H9 (cell line): ENCODE measurements around the gene FADS3. TPM values are rescaled to one million over a fixed set of nuclear protein-coding genes. Genes with fewer than 3 reads are reported as not detected.

Source experiments
- DNase-seq: peaks from one replicate; pipeline ENCODE4 v3.0.0-alpha.2; 2017
- H2AFZ ChIP-seq: one replicate; pipeline ENCODE4 v1.6.1; 2013; ENCODE audit warnings: mild to moderate bottlenecking, low read length, control low read depth, moderate library complexity
- H2AK5ac ChIP-seq: 2 replicates; pipeline ENCODE4 v1.6.1; 2013; ENCODE audit warnings: low read length, control low read depth, mixed read lengths; ENCODE audit not compliant: insufficient read length
- H2BK120ac ChIP-seq: one replicate; pipeline ENCODE4 v1.6.1; 2013; ENCODE audit warnings: low read depth, mild to moderate bottlenecking, low read length, control low read depth, inconsistent platforms; ENCODE audit not compliant: poor library complexity, severe bottlenecking
- H2BK12ac ChIP-seq: 2 replicates; pipeline ENCODE4 v1.6.1; 2013; ENCODE audit warnings: low read length, control low read depth, mixed read lengths, low read depth; ENCODE audit not compliant: insufficient read length
- H2BK15ac ChIP-seq: 2 replicates; pipeline ENCODE4 v1.6.1; 2013; ENCODE audit warnings: low read depth, low read length, control low read depth
- H2BK20ac ChIP-seq: one replicate; pipeline ENCODE4 v1.6.1; 2013; ENCODE audit warnings: low read depth, mild to moderate bottlenecking, low read length, control low read depth, inconsistent platforms; ENCODE audit not compliant: poor library complexity, severe bottlenecking
- H2BK5ac ChIP-seq: 2 replicates; pipeline ENCODE4 v1.6.1; 2013; ENCODE audit warnings: low read length, control low read depth, mixed read lengths; ENCODE audit not compliant: insufficient read length
- H3K14ac ChIP-seq: 2 replicates; pipeline ENCODE4 v1.6.1; 2013; ENCODE audit warnings: low read length, control low read depth; ENCODE audit not compliant: insufficient read depth
- H3K18ac ChIP-seq: 2 replicates; pipeline ENCODE4 v1.6.1; 2013; ENCODE audit warnings: low read depth, mild to moderate bottlenecking, mixed read lengths, low read length, control low read depth; ENCODE audit not compliant: insufficient read length
- H3K23ac ChIP-seq: 2 replicates; pipeline ENCODE4 v1.6.1; 2013; ENCODE audit warnings: low read length, control low read depth, mixed read lengths, low read depth; ENCODE audit not compliant: insufficient read length
- H3K23me2 ChIP-seq: 2 replicates; pipeline ENCODE4 v1.6.1; 2013; ENCODE audit warnings: low read depth, mild to moderate bottlenecking, mixed read lengths, low read length, control low read depth; ENCODE audit not compliant: insufficient read length, poor library complexity, severe bottlenecking
- H3K27ac ChIP-seq: 2 replicates; pipeline ENCODE4 v1.5.1; 2013; ENCODE audit warnings: low read length, control low read depth, mixed read lengths, low read depth; ENCODE audit not compliant: insufficient read length
- H3K27me3 ChIP-seq: 2 replicates; pipeline ENCODE4 v1.6.1; 2013; ENCODE audit warnings: low read length, control low read depth, inconsistent platforms; ENCODE audit not compliant: insufficient read depth
- H3K4ac ChIP-seq: 2 replicates; pipeline ENCODE4 v1.6.1; 2013; ENCODE audit warnings: low read depth, mild to moderate bottlenecking, control low read depth, inconsistent platforms, low read length, moderate library complexity
- H3K4me1 ChIP-seq: 2 replicates; pipeline ENCODE4 v1.6.1; 2013; ENCODE audit warnings: low read length, control low read depth, inconsistent platforms; ENCODE audit not compliant: insufficient read depth
- H3K4me2 ChIP-seq: 2 replicates; pipeline ENCODE4 v1.6.1; 2013; ENCODE audit warnings: low read length, control low read depth, mixed read lengths; ENCODE audit not compliant: insufficient read length, insufficient read depth
- H3K56ac ChIP-seq: 2 replicates; pipeline ENCODE4 v1.6.1; 2013; ENCODE audit warnings: low read depth, mild to moderate bottlenecking, mixed read lengths, low read length, control low read depth; ENCODE audit not compliant: insufficient read length
- H3K79me1 ChIP-seq: 2 replicates; pipeline ENCODE4 v1.6.1; 2013; ENCODE audit warnings: low read depth, mild to moderate bottlenecking, moderate library complexity, low read length, control low read depth, inconsistent platforms; ENCODE audit not compliant: insufficient read depth, poor library complexity, severe bottlenecking
- H3K79me2 ChIP-seq: 2 replicates; pipeline ENCODE4 v1.6.1; 2013; ENCODE audit warnings: low read length, control low read depth, inconsistent platforms; ENCODE audit not compliant: insufficient read depth
- H3K9ac ChIP-seq: 2 replicates; pipeline ENCODE4 v1.6.1; 2013; ENCODE audit warnings: low read length, control low read depth, mixed read lengths; ENCODE audit not compliant: insufficient read length; ENCODE audit errors: extremely low read depth
- H3K9me3 ChIP-seq: one replicate; pipeline ENCODE4 v1.6.1; 2013; ENCODE audit warnings: low read depth, low read length, inconsistent platforms; ENCODE audit not compliant: control insufficient read depth
- H3T11ph ChIP-seq: one replicate; pipeline ENCODE4 v1.6.1; 2013; ENCODE audit warnings: mild to moderate bottlenecking, low read length, control low read depth, inconsistent platforms
- H4K20me1 ChIP-seq: one replicate; pipeline ENCODE4 v1.6.1; 2013; ENCODE audit not compliant: control insufficient read depth, insufficient read length, insufficient read depth
- H4K5ac ChIP-seq: 2 replicates; pipeline ENCODE4 v1.6.1; 2013; ENCODE audit warnings: low read depth, mild to moderate bottlenecking, mixed read lengths, low read length, control low read depth; ENCODE audit not compliant: insufficient read length
- H4K8ac ChIP-seq: replicated peaks from 2 replicates; pipeline ENCODE4 v1.6.1; 2013; ENCODE audit warnings: low read length, control low read depth, mixed read lengths, low read depth; ENCODE audit not compliant: insufficient read length
- H4K91ac ChIP-seq: 2 replicates; pipeline ENCODE4 v1.6.1; 2013; ENCODE audit warnings: low read depth, mild to moderate bottlenecking, moderate library complexity, mixed read lengths, low read length, control low read depth; ENCODE audit not compliant: insufficient read length
- H3K27ac Mint-ChIP-seq, 3 experiments: 2 replicates in 2 of 3; 3 replicates in 1 of 3; pipeline ENCODE4 v1.8.0; 2020 to 2021; ENCODE audit warnings: mixed read lengths in 3 of 3, mild to moderate bottlenecking in 1 of 3, moderate library complexity in 1 of 3
- H3K27me3 Mint-ChIP-seq: 2 replicates; pipeline ENCODE4 v1.8.0; 2021; ENCODE audit warnings: low read depth, mild to moderate bottlenecking, moderate library complexity, mixed read lengths
- H3K36me3 Mint-ChIP-seq, 3 experiments: 2 replicates in 2 of 3; 3 replicates in 1 of 3; pipeline ENCODE4 v1.8.0; 2020 to 2021; ENCODE audit warnings: low read depth in 3 of 3, mixed read lengths in 3 of 3; ENCODE audit not compliant: insufficient read depth in 1 of 3
- H3K4me1 Mint-ChIP-seq, 2 experiments: 2 replicates each; pipeline ENCODE4 v1.8.0; 2020; ENCODE audit warnings: mixed read lengths in 2 of 2
- H3K4me3 Mint-ChIP-seq, 2 experiments: 2 replicates in 1 of 2; 3 replicates in 1 of 2; pipeline ENCODE4 v1.8.0; 2020 to 2021; ENCODE audit warnings: mild to moderate bottlenecking in 2 of 2, mixed read lengths in 2 of 2, moderate library complexity in 1 of 2
- H3K9me3 Mint-ChIP-seq, 2 experiments: 2 replicates in 1 of 2; 3 replicates in 1 of 2; pipeline ENCODE4 v1.8.0; 2020; ENCODE audit warnings: mild to moderate bottlenecking in 2 of 2, mixed read lengths in 2 of 2, moderate library complexity in 1 of 2
- WGBS: extraction: QIAGEN DNeasy Blood & Tissue Kit; methylation state at CpG from one replicate; pipeline ENCODE4 v1.1.7; 2013; ENCODE audit warnings: missing lambda C conversion rate, low lambda C conversion rate, mixed read lengths; ENCODE audit not compliant: insufficient read length; ENCODE audit errors: extremely low coverage; 5-methylcytosine and 5-hydroxymethylcytosine counted together
- total RNA-seq: library from RNA; stranded (reverse); gene quantifications from 2 replicates; pipeline ENCODE4 v1.2.1, GENCODE V29; 2021
- TF ChIP-seq, protein P1 (sequence below): fragments of 200-600 bp; sonication (generic); conservative IDR thresholded peaks from 3 replicates; pipeline ENCODE4 v1.8.0; 2021; ENCODE audit warnings: antibody characterized with exemption, mild to moderate bottlenecking

Gene FADS3
- total RNA-seq, 1 experiment from 2014 or later: 34.9 TPM

DNA sequence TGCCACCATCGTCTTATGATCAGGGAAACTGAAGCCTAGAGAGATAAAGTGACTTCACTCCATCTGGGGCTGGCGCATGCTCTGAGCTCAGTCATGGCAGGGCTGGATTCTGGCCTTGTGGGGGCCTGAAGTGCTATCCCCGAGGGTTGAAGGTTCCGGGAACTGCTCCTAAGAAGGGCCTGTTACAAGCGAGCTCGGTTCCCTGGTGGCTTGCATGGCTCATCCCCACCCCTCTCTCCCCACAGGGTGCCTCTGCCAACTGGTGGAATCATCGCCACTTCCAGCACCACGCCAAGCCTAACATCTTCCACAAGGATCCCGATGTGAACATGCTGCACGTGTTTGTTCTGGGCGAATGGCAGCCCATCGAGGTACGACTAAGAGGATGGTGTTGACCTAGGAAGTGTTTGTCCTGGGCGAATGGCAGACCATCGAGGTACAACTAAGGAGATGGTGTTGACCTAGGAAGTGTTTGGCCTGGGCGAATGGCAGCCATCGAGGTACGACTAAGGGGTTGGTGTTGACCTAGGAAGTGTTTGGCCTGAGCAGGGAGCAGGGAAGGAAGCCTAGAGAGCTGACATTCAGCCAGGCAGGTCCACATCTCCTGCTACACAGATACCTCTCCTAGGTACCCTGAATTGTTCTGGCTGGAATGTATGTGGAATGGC, 43.3 kb downstream of the FADS3 start:
- H2BK12ac ChIP-seq: no peak overlapping the region
- no peak for DNase-seq
- no peak overlapping the region for H3T11ph ChIP-seq
- H3K4ac ChIP-seq: no peak overlapping the region
- no peak overlapping the region for H2AFZ ChIP-seq
- H3K4me2 ChIP-seq: no peak overlapping the region
- H4K20me1 ChIP-seq: no peaks in the 10 kb centered on the region
- no peaks in the 10 kb centered on the region for H3K79me1 ChIP-seq
- no peaks in the 10 kb centered on the region for H3K27me3 ChIP-seq
- no peaks in the 10 kb centered on the region for H3K4me1 ChIP-seq
- no peak overlapping the region for H3K27ac ChIP-seq
- no peak overlapping the region for H2BK15ac ChIP-seq
- no peak overlapping the region for H2BK20ac ChIP-seq
- no peaks in the 10 kb centered on the region for H3K9me3 Mint-ChIP-seq
- H3K36me3 Mint-ChIP-seq: peaks cover 66 to 92% (median 90%) of the 10 kb centered on the region in 3 experiments
- H3K27me3 Mint-ChIP-seq: no peaks in the 10 kb centered on the region
- no peak overlapping the region; the same call in 1 of the 2 replicates for H3K14ac ChIP-seq
- no peaks in the 10 kb centered on the region for H3K9me3 ChIP-seq
- no CpG with 5 or more reads among the region's 18 CpGs for WGBS
- H2BK120ac ChIP-seq: no peak overlapping the region
- no peak overlapping the region for H3K56ac ChIP-seq
- no peaks in the 10 kb centered on the region; the same call in 1 of the 2 replicates for H3K79me2 ChIP-seq
- peak overlapping the region in 2 of 3 experiments; percentile 44 to 53; a peak in 1 of 7 replicates for H3K27ac Mint-ChIP-seq
- no peak overlapping the region for H3K18ac ChIP-seq
- TF ChIP-seq, protein P1, sequence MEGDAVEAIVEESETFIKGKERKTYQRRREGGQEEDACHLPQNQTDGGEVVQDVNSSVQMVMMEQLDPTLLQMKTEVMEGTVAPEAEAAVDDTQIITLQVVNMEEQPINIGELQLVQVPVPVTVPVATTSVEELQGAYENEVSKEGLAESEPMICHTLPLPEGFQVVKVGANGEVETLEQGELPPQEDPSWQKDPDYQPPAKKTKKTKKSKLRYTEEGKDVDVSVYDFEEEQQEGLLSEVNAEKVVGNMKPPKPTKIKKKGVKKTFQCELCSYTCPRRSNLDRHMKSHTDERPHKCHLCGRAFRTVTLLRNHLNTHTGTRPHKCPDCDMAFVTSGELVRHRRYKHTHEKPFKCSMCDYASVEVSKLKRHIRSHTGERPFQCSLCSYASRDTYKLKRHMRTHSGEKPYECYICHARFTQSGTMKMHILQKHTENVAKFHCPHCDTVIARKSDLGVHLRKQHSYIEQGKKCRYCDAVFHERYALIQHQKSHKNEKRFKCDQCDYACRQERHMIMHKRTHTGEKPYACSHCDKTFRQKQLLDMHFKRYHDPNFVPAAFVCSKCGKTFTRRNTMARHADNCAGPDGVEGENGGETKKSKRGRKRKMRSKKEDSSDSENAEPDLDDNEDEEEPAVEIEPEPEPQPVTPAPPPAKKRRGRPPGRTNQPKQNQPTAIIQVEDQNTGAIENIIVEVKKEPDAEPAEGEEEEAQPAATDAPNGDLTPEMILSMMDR: no peak
- H2AK5ac ChIP-seq: no peak overlapping the region
- H3K4me3 Mint-ChIP-seq: no peak overlapping the region
- no peak overlapping the region for H2BK5ac ChIP-seq
- H4K8ac ChIP-seq: no peak overlapping the region
- H3K23me2 ChIP-seq: no peaks in the 10 kb centered on the region
- no peak overlapping the region for H3K9ac ChIP-seq
- H4K91ac ChIP-seq: no peak overlapping the region
- H4K5ac ChIP-seq: peak overlapping the region; percentile 26
- peaks cover 0 to 6% of the 10 kb centered on the region in 2 experiments; a peak in 3 of 4 replicates for H3K4me1 Mint-ChIP-seq
- no peak overlapping the region for H3K23ac ChIP-seq
